Astrocyte (in vitro differentiated cells and primary cell): ENCODE measurements around the gene QSER1. TPM values are rescaled to one million over a fixed set of nuclear protein-coding genes. Genes with fewer than 3 reads are reported as not detected.

ENCODE experiments used
- DNase-seq: peaks from one replicate; pipeline ENCODE4 v3.0.0-alpha.2; 2010; ENCODE audit warnings: low read depth
- FAIRE-seq: peaks from 2 replicates; lab custom pipeline; 2011; peaks lifted over from hg19 to GRCh38; lab: Jason Lieb, UNC
- H2AFZ ChIP-seq: 2 replicates; pipeline ENCODE4 v1.6.0; 2012; ENCODE audit warnings: low read depth, low read length, inconsistent platforms
- H3K27ac ChIP-seq: 2 replicates; pipeline ENCODE4 v1.5.1; 2011; ENCODE audit warnings: low read depth, low read length, inconsistent platforms
- H3K27me3 ChIP-seq: 2 replicates; pipeline ENCODE4 v1.6.0; 2011; ENCODE audit warnings: low read length, inconsistent platforms; ENCODE audit not compliant: insufficient read depth
- H3K36me3 ChIP-seq: 2 replicates; pipeline ENCODE4 v1.5.1; 2011; ENCODE audit warnings: low read length, inconsistent platforms; ENCODE audit not compliant: insufficient read depth
- H3K4me1 ChIP-seq: 2 replicates; pipeline ENCODE4 v1.5.1; 2011; ENCODE audit warnings: low read length, inconsistent platforms; ENCODE audit not compliant: insufficient read depth
- H3K4me2 ChIP-seq: 2 replicates; pipeline ENCODE4 v1.6.0; 2012; ENCODE audit warnings: low read length, inconsistent platforms
- H3K4me3 ChIP-seq: 2 replicates; pipeline ENCODE4 v1.5.1; 2011; ENCODE audit warnings: low read depth, mild to moderate bottlenecking, low read length, inconsistent platforms; ENCODE audit not compliant: insufficient read depth
- H3K79me2 ChIP-seq: 2 replicates; pipeline ENCODE4 v1.6.0; 2012; ENCODE audit warnings: mild to moderate bottlenecking, low read length, inconsistent platforms; ENCODE audit not compliant: insufficient read depth
- H3K9ac ChIP-seq: 2 replicates; pipeline ENCODE4 v1.6.0; 2012; ENCODE audit warnings: mild to moderate bottlenecking, low read length, inconsistent platforms
- H3K9me3 ChIP-seq: 2 replicates; pipeline ENCODE4 v1.5.1; 2012; ENCODE audit warnings: low read depth, mild to moderate bottlenecking, low read length, inconsistent platforms; ENCODE audit not compliant: insufficient read depth
- H4K20me1 ChIP-seq: 2 replicates; pipeline ENCODE4 v1.6.0; 2012; ENCODE audit warnings: low read length, inconsistent platforms; ENCODE audit not compliant: insufficient read depth
- H3K27ac Mint-ChIP-seq: one replicate; pipeline ENCODE4 v1.8.0; 2021; ENCODE audit warnings: mild to moderate bottlenecking, mixed read lengths; ENCODE audit not compliant: unreplicated experiment
- H3K27me3 Mint-ChIP-seq: one replicate; pipeline ENCODE4 v1.8.0; 2021; ENCODE audit warnings: low read depth, mixed read lengths; ENCODE audit not compliant: unreplicated experiment
- H3K36me3 Mint-ChIP-seq: one replicate; pipeline ENCODE4 v1.8.0; 2021; ENCODE audit warnings: low read depth, mixed read lengths; ENCODE audit not compliant: unreplicated experiment
- H3K4me1 Mint-ChIP-seq: one replicate; pipeline ENCODE4 v1.8.0; 2021; ENCODE audit warnings: low read depth, mixed read lengths; ENCODE audit not compliant: unreplicated experiment
- H3K4me3 Mint-ChIP-seq: one replicate; pipeline ENCODE4 v1.8.0; 2021; ENCODE audit warnings: mild to moderate bottlenecking, moderate library complexity, mixed read lengths; ENCODE audit not compliant: unreplicated experiment
- H3K9me3 Mint-ChIP-seq: one replicate; pipeline ENCODE4 v1.8.0; 2021; ENCODE audit warnings: mild to moderate bottlenecking, mixed read lengths; ENCODE audit not compliant: unreplicated experiment
- CTCF ChIP-seq: IDR thresholded peaks from 2 replicates; pipeline ENCODE4 v1.5.1; 2011; ENCODE audit warnings: low read depth, mild to moderate bottlenecking, inconsistent platforms, low read length, moderate library complexity; ENCODE audit not compliant: insufficient read depth
- EZH2 ChIP-seq: IDR thresholded peaks from 2 replicates; pipeline ENCODE4 v1.6.1; 2012; ENCODE audit warnings: mild to moderate bottlenecking, low read length, inconsistent platforms; ENCODE audit not compliant: insufficient read depth
- total RNA-seq: library from RNA; stranded (reverse); gene quantifications from 2 replicates; pipeline ENCODE4 v1.2.1, GENCODE V29; 2021

The QSER1 gene
- total RNA-seq, 1 donor from 2014 or later = 35.7 TPM

- no peak for FAIRE-seq
- H3K27me3 Mint-ChIP-seq = no peaks in the 10 kb centered on the region
Measured at GRCh38 chr11:32908619-32909018, 16.0 kb downstream of the QSER1 start.

DNA sequence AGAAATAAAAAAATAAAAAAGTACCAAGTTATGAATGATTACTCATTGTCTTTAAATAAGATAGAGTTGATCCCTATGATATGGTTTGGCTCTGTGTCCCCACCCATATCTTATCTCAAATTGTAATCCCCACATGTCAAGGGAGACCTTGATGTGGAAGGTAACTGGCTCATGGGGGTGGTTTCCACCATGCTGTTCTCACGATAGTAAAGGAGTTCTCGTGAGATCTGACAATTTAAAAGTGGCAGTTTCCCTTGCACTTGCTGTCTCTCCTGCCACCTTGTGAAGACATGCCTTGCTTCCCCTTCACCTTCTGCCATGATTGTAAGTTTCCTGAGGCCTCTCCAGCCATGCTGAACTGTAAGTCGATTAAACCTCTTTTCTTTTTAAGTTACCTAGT, 18.8 kb downstream of the QSER1 start:
- Mint-ChIP-seq H3K4me1 (no peaks in the 10 kb centered on the region), H3K27ac (no peak overlapping the region), H3K36me3 (no peaks in the 10 kb centered on the region), H3K27me3 (no peaks in the 10 kb centered on the region), H3K4me3 (no peak overlapping the region), H3K9me3 (no peaks in the 10 kb centered on the region)
- Histone ChIP-seq H4K20me1 (peaks cover 39% of the 10 kb centered on the region), H3K27ac (no peak overlapping the region), H3K4me3 (no peak overlapping the region), H3K27me3 (no peaks in the 10 kb centered on the region), H2AFZ (no peak overlapping the region), H3K9me3 (no peaks in the 10 kb centered on the region), H3K4me1 (no peaks in the 10 kb centered on the region), H3K4me2 (no peak overlapping the region), H3K9ac (no peak overlapping the region), H3K36me3 (no peaks in the 10 kb centered on the region), H3K79me2 (peaks cover 97% of the 10 kb centered on the region)
- no peak for FAIRE-seq
- no peak for DNase-seq
- TF ChIP-seq EZH2 (no peak), CTCF (no peak)

More at GRCh38 chr11:32908619-32909018, 16.0 kb downstream of the QSER1 start:
- no peak overlapping the region for H3K27ac ChIP-seq
- no peaks in the 10 kb centered on the region for H3K36me3 ChIP-seq
- no peak overlapping the region for H2AFZ ChIP-seq
- Mint-ChIP-seq H3K27ac (no peak overlapping the region), H3K36me3 (no peaks in the 10 kb centered on the region), H3K4me1 (peaks cover 3% of the 10 kb centered on the region), H3K9me3 (no peaks in the 10 kb centered on the region), H3K4me3 (no peak overlapping the region)
- no peaks in the 10 kb centered on the region for H3K27me3 ChIP-seq
- H3K9me3 ChIP-seq = no peaks in the 10 kb centered on the region
- no peak overlapping the region for H3K4me3 ChIP-seq
- peaks cover 56% of the 10 kb centered on the region for H4K20me1 ChIP-seq
- H3K79me2 ChIP-seq = peaks cover 96% of the 10 kb centered on the region
- no peak for DNase-seq
- H3K9ac ChIP-seq = no peak overlapping the region
- H3K4me2 ChIP-seq = no peak overlapping the region
- TF ChIP-seq EZH2 (no peak), CTCF (no peak)
- no peaks in the 10 kb centered on the region for H3K4me1 ChIP-seq

GRCh38 chr11:32913445-32913844, 20.8 kb downstream of the QSER1 start:
- H4K20me1 ChIP-seq = peaks cover 42% of the 10 kb centered on the region
- H2AFZ ChIP-seq = no peak overlapping the region
- no peaks in the 10 kb centered on the region for H3K9me3 Mint-ChIP-seq
- no peak overlapping the region for H3K4me3 Mint-ChIP-seq
- H3K36me3 Mint-ChIP-seq = no peaks in the 10 kb centered on the region
- no peak overlapping the region for H3K9ac ChIP-seq
- no peak for FAIRE-seq
- H3K4me1 Mint-ChIP-seq = peaks cover 3% of the 10 kb centered on the region
- no peak overlapping the region for H3K27ac Mint-ChIP-seq
- no peaks in the 10 kb centered on the region for H3K36me3 ChIP-seq
- H3K79me2 ChIP-seq = peaks cover 93% of the 10 kb centered on the region
- H3K4me1 ChIP-seq = peaks cover 3% of the 10 kb centered on the region
- H3K27me3 Mint-ChIP-seq = no peaks in the 10 kb centered on the region
- H3K4me3 ChIP-seq = no peak overlapping the region
- H3K27ac ChIP-seq = no peak overlapping the region
- H3K27me3 ChIP-seq = no peaks in the 10 kb centered on the region
- TF ChIP-seq CTCF (no peak), EZH2 (no peak)
- no peaks in the 10 kb centered on the region for H3K9me3 ChIP-seq
- DNase-seq = no peak
- no peak overlapping the region for H3K4me2 ChIP-seq
